NCI-H748 (cell line): ENCODE measurements around the gene TBC1D22A.

Experiments
- DNase-seq: peaks from one replicate; lab custom pipeline; 2025; ENCODE audit not compliant: unreplicated experiment; lab: John Stamatoyannopoulos, UW

Gene TBC1D22A

GRCh38 chr22:47052236-47053012, 290.0 kb downstream of the TBC1D22A start:
- no peak for DNase-seq

GRCh38 chr22:47053013-47053725, 290.7 kb downstream of the TBC1D22A start:
- DNase-seq = no peak

GRCh38 chr22:47053726-47054141, 291.3 kb downstream of the TBC1D22A start:
- DNase-seq = peak; percentile 25

- no peak for DNase-seq
Observed at GRCh38 chr22:47054231-47055072, 292.0 kb downstream of the TBC1D22A start.

- no peak for DNase-seq
Observed at GRCh38 chr22:47055073-47055355, 292.6 kb downstream of the TBC1D22A start.

GRCh38 chr22:47055461-47055860, 293.0 kb downstream of the TBC1D22A start:
- no peak for DNase-seq

- no peak for DNase-seq
Observed at GRCh38 chr22:47055921-47056320, 293.5 kb downstream of the TBC1D22A start.

GRCh38 chr22:47056361-47056760, 293.9 kb downstream of the TBC1D22A start:
- no peak for DNase-seq

- no peak for DNase-seq
Observed at GRCh38 chr22:47056776-47057470, 294.5 kb downstream of the TBC1D22A start.

- no peak for DNase-seq
Observed at GRCh38 chr22:47057916-47058585, 295.6 kb downstream of the TBC1D22A start.

GRCh38 chr22:47059076-47059475, 296.6 kb downstream of the TBC1D22A start:
- no peak for DNase-seq

GRCh38 chr22:47059701-47060161, 297.3 kb downstream of the TBC1D22A start:
- DNase-seq = no peak

GRCh38 chr22:47060718-47061117, 298.3 kb downstream of the TBC1D22A start:
- DNase-seq = no peak

GRCh38 chr22:47061226-47061625, 298.8 kb downstream of the TBC1D22A start:
- no peak for DNase-seq

- DNase-seq = no peak
Observed at GRCh38 chr22:47062126-47062525, 299.7 kb downstream of the TBC1D22A start.

- no peak for DNase-seq
Observed at GRCh38 chr22:47063071-47063509, 300.6 kb downstream of the TBC1D22A start.

- DNase-seq = no peak
Observed at GRCh38 chr22:47063606-47064005, 301.2 kb downstream of the TBC1D22A start.

GRCh38 chr22:47064016-47064415, 301.6 kb downstream of the TBC1D22A start:
- no peak for DNase-seq

- DNase-seq = no peak
Observed at GRCh38 chr22:47064416-47064815, 302.0 kb downstream of the TBC1D22A start.
